GM10847 (cell line): ENCODE measurements around the gene TSPAN18.

Experiments used
- POLR2A ChIP-seq: IDR thresholded peaks from 2 replicates; pipeline ENCODE4 v1.6.1; 2011; ENCODE audit not compliant: insufficient read length; ENCODE audit errors: extremely low read depth

TSPAN18 gene

DNA sequence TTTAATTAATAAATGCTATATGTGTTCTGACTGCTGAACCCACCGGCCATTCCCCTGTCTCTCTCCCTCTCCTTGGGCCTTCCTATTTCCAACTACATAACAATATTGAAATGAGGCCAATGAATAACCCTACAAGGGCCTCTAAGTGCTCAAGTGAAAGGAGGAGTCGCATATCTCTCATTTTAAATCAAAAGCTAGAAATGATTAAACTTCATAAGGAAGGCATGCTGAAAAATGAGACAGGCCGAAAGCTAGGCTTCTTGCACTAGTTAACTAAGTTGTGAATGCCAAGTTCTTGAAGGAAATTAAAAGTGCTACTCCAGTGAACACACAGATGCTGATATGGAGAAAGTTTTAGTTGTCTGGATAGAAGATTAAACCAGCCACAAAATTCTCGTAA is 109.2 kb downstream of the TSPAN18 start:
- no peak for TF ChIP-seq POLR2A

DNA sequence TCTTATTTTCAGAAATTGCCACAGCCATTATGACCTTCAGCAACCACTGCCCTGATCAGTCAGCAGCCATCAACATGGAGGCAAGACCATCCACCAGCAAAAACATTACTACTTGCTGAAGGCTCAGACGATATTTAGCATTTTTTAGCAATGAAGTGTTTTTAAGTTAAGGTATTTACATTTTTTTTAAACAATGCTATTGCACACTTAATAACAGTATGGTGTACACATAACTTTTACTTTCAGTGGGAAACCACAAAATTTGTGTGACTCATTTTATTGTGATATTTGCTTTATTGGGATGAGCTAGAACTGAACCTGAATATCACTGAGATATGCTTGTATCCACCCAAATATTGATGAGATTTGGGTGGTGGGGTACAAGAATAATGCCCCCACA is 110.9 kb downstream of the TSPAN18 start:
- TF ChIP-seq POLR2A = no peak

DNA sequence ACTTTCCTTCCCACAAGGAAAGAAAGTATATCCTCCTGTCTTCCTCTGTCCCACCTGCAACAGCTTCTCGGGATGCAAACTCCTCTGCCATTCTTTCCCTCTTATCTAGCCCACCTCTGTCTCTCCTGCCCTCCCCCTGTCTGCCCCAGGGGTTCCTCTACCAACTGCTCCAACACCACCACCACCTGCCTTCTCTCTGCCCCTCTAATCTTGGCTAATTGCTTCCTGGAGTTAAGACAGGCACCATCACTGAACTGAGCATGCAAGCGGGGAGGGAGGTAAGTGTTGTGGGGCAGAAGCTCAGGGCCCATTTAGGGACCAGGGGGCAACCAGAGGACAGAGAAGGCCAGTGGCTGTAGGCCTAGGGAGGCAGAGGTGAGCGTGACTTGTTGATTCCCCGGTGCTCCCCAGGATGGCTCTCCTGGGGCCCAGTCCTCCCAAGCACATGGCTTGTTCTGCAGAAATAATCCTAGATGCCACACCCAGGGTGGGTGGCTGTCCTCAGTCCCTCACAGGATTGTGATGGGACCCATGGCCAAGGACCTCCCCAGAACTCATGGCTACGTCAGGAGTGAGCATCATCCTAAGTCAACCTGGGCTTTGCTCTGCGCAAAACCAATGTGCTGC is 112.8 kb downstream of the TSPAN18 start:
- no peak for TF ChIP-seq POLR2A

DNA sequence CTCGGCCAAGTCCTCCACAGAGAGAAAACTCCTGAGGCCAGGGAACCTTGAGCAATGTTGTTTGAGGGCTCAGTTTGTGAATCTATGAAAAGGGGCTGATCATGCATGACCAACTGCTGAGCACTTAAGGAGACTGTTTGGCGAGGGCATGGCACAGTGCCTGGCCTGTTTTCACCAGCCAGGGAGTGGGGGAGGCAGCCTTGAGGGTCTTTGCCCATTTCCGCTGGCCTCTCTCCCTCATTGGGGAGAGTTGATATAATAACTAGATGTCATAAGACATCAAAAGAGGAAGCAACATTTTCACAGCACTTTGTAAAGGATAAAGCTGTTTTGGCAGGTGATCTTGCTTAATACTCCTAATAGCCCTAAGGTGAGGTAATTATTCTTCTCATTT is 113.3 kb downstream of the TSPAN18 start:
- TF ChIP-seq POLR2A = no peak

DNA sequence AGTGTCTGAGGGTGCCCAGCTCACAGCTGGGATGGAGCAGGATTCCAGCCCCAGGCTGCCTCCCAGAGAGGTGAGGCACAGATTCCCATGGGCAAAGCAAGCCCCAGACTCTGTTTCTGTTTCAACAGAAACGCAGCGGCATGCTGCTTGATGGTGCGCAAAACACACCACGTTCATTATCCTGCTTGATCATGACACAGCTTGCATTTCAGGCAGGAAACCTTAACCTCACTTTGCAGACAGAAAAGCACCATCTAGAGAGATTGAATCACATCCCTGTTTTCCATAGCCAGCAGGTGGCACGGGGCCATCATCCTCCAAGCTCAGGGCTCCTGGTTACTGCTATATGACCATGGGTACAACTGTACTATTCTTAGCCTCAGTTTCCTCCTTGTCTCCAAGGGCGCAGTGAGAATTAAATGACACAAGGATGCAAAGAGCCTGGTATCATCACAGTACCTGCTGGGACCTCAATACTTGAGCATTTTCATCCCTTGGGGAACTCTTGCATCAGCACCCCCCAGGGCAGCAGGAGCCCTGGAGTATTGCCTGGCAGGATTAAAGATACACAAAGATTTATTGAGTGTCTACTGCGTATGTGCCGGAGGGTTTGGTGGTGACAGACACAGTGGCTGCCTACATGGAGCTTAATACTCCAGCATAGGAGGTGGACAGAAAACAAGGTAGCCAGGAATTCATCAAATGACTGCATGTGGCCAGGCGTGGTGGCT is 113.9 kb downstream of the TSPAN18 start:
- TF ChIP-seq POLR2A = no peak

DNA sequence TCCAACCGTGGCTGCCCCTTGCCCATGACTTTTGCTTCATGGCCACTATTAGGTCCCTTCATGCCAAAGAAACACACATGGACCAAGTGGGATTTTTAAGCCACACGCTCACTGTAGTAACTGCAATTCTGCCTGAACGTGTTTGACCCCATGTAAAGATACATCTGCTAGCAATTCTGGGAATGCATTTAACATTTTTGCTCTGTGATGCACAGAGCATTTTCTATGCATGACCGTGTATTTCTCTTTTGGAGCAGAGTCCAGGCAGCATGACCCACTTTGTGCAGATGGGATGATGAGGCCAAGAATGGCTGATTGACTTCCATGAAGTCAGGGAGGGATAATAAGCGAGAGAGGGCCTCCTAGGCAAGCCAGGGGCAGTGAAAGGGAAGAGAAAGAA is 115.5 kb downstream of the TSPAN18 start:
- TF ChIP-seq POLR2A = no peak

DNA sequence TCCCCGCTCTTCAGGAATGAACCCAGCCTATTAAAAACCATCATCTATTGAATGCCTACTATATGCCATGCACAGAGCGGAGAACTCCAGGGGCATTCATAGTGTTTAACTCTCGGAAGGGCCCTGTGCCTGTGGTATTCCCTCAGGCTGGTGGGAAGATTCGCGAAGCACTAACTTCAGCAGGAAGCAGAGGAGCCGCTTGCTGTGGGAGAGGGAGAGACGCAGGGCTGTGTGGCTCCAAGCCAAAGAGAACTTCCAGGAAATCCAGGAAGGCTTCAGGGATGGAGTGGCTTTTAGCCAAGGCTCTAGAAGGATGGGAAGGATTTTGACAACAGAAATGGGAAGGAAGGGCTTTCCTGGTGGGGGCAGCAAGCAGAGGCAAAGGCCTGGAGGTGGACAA is 120.1 kb downstream of the TSPAN18 start:
- no peak for TF ChIP-seq POLR2A

DNA sequence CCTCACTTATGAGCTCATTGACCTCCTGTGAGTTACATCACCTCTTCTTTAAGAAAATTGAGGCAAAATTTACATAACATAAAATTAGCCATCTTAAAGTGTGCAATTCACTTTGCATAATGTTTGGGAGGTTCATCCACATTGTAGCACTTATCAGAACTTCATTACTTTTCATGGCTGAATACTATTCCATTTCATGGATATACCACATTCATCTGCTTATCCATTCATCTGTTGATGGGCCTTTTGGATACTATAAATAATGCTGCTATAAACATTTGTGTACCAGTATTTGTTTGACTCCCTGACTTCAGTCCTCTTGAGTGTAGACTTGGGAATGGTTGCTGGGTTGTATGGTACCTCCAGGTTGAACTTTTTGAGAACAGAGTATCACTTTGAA is 120.6 kb downstream of the TSPAN18 start:
- no peak for TF ChIP-seq POLR2A

DNA sequence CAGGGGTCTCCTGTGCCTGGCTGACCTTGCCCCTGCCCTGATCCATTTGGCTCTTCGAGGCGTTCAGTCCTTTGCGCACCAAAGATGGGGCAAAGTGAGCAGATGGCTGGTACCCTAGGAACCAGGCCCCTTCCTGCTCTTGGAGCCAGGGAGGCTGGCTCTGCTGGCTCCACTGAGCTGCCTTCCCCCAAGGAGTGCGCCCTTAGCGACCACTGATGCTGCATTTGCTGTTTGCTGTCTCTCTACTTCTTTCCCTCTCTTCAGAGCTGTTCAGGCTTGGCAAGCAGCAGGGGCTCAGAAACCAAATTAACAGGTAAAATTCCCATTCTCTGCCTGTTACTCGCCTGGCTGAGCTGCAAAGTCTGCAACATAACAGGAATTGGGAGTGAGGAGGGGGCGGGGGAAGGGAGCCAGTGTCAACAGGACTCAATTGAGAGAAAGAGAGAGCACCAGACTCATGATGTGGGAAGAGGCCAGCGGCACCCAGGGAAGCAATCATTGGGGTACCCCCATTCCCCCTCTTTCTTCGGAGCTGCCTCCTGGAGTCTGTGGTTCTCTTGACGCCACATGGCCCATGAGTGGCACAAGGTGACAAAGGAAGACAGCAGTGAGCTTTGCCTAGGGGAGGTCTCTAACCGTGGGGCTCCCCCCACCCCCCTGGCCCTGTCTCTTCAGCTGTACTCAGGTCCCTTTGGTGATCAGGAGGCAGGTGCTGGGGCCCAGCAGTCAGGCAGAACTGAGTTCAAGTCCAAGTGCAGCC is 121.6 kb downstream of the TSPAN18 start:
- TF ChIP-seq POLR2A = no peak

DNA sequence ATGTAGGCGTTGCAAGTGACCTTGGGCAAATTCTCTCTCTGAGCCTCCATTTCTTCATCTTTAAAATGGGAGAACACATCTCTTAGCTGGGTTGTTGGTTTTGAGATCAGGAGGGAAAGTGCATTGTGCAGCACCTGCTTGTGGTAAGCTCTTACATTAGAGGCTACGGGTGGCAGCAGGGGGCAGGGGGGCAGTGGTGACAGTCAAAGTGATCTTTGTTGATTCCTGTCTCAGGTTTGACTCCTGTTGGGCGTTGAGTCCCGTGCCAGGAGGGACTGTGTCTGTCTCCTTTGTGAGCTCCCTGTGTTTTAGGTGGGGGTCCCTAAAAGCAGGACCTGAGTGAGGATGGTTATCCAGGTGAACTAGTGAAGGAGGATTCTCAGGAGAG is 122.2 kb downstream of the TSPAN18 start:
- no peak for TF ChIP-seq POLR2A

DNA sequence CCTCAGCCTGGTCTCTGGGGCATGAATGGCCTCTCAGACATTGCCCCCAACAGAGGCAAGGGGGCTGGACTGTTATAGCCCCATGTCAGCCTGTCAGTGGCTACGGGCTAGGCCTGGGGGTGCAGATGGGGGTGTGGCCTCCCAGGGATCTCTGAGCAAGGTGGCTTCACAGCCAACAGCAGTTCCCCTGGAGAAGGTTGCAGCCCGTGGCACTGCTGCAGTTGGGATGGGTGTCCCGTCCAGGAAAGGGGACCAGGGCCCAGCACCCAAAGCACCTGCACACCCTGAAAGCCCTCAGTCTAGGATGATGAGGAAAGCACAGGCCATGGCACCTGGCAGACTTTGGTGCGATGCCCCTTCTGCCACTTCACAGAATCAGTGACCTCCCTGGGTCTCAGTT is 122.7 kb downstream of the TSPAN18 start:
- no peak for TF ChIP-seq POLR2A

DNA sequence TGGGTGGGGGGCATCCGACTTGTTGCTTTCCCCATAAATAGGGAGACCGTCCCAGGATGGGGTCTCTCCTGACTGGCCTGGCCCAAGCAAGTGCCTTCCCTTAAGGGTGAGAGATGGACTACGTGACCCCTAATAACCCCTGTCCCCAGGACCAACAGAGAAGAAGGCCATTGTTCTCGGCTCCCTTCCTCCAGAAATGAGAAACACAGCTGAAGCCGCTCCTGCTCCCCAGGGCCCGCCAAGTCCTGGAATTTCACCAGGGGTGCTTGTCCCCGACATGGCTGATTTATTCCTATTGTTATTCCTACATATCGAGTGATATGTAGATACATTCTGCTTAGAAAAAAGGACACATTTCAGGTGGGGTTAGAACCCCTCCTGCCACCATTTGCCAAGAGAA is 123.2 kb downstream of the TSPAN18 start:
- no peak for TF ChIP-seq POLR2A

DNA sequence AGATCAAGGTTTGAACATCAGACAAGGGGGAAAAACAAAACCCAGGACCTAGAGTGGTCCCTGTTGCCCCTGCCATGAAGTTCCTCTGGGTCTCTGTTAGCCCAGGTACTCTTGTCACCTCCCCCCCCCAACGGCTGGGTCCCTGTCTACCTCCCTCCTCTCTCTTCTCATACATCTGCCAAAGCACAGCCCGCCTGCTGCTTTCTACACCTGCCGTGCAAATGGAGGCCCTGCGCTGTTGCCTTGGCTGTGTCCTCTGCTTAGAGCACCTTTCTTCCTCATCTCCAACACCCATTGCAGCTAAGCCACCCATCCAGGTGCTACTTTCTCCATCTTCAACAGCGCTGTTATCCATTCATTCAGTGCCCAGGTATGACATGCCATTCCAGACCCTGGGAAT is 124.7 kb downstream of the TSPAN18 start:
- no peak for TF ChIP-seq POLR2A

DNA sequence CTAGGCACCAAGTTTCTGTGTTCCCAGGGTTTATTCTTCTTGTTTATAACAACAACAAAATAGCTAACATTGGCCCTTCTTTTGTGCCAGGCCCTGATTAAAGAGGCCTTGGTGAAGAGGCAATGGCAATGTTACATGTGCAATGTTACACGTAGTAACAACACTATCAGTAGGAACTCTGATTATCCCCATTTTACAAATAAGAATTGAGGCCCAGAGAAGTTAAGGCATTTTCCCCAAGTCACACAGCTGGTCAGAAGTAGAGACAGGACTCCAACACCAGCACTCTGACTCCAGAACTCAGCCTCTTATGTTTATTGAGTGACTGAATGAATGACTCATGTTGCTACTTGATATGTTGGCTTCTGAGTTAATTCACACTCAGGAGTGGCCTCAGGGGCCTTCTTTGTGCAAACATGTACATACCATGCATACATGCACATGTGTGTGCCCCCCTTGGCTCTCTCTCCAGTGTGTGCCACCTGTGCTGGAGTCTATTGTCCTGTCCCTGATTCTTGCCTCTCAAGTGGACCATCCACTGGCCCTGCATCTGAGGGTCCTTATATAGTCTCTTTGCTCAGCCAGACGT is 125.5 kb downstream of the TSPAN18 start:
- TF ChIP-seq POLR2A = no peak

DNA sequence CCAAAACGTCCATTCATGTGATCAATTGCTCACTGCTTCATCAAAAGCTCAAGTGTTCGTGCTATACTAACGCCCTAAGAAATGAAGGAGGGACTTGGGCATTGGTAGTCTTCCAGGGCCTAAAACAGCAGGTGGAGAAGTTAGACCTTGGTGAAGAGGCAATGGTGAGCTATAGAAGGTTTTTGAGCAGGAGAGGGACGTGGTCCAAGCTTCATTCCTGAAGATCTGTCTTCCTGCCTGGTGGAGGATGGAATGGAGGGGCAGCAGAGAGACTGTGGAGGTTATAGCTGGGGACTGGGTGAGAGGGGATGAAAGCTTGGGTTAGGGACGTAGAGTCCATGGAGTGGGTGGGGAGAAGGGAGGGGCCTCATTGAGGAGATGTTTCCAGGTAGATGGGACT is 126.2 kb downstream of the TSPAN18 start:
- no peak for TF ChIP-seq POLR2A

DNA sequence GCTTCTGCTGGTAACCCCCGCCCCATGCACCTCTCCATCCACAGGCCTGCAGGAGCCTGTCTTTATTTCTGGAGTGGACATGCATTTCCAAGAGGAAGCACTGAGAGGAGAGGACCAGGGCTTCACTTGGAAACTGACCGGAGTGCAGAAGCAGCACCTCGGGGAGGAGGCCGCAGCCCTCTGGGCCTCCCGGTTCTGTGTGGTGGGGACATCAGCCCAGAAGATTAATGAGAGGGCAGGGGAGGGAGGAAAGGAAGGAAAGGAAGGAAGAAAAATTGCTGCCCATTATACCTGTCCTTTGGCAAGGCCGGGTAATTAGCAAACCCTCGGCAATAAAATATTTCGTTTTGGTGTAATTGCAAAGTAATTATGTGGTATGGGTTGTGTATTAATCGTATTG is 126.9 kb downstream of the TSPAN18 start:
- no peak for TF ChIP-seq POLR2A

DNA sequence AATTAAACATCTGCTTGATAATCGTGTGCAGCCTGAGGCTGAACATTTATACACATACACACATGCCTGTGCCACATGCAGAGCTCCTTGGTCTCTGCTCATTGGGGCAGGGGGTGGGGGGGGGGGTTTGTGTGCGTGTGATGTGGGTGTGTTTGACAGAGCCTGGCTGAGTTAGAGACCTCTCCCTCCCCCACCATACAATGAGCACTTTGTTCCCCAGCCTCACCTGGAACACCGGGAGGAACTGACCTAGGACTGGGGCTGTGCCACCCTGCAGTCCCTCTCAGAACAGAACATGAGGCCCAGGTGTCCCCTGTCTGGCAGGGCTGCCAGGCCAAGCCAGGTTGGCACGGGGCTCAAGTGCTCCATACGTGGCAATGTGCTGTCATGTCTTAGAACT is 127.3 kb downstream of the TSPAN18 start:
- no peak for TF ChIP-seq POLR2A
